GM21360 (cell line): Measurements from ENCODE around the gene CARD10.
A peak's percentile ranks its signal among the peaks of the same experiment; 100 is the strongest.

Source experiments
- ATAC-seq: cut with Tn5 transposase; IDR thresholded peaks from one replicate; pipeline ENCODE4 v1.9.1; 2021; ENCODE audit warnings: mild to moderate bottlenecking, moderate library complexity; ENCODE audit not compliant: unreplicated experiment

Gene CARD10, protein sequence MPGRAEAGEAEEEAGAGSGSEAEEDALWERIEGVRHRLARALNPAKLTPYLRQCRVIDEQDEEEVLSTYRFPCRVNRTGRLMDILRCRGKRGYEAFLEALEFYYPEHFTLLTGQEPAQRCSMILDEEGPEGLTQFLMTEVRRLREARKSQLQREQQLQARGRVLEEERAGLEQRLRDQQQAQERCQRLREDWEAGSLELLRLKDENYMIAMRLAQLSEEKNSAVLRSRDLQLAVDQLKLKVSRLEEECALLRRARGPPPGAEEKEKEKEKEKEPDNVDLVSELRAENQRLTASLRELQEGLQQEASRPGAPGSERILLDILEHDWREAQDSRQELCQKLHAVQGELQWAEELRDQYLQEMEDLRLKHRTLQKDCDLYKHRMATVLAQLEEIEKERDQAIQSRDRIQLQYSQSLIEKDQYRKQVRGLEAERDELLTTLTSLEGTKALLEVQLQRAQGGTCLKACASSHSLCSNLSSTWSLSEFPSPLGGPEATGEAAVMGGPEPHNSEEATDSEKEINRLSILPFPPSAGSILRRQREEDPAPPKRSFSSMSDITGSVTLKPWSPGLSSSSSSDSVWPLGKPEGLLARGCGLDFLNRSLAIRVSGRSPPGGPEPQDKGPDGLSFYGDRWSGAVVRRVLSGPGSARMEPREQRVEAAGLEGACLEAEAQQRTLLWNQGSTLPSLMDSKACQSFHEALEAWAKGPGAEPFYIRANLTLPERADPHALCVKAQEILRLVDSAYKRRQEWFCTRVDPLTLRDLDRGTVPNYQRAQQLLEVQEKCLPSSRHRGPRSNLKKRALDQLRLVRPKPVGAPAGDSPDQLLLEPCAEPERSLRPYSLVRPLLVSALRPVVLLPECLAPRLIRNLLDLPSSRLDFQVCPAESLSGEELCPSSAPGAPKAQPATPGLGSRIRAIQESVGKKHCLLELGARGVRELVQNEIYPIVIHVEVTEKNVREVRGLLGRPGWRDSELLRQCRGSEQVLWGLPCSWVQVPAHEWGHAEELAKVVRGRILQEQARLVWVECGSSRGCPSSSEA

DNA sequence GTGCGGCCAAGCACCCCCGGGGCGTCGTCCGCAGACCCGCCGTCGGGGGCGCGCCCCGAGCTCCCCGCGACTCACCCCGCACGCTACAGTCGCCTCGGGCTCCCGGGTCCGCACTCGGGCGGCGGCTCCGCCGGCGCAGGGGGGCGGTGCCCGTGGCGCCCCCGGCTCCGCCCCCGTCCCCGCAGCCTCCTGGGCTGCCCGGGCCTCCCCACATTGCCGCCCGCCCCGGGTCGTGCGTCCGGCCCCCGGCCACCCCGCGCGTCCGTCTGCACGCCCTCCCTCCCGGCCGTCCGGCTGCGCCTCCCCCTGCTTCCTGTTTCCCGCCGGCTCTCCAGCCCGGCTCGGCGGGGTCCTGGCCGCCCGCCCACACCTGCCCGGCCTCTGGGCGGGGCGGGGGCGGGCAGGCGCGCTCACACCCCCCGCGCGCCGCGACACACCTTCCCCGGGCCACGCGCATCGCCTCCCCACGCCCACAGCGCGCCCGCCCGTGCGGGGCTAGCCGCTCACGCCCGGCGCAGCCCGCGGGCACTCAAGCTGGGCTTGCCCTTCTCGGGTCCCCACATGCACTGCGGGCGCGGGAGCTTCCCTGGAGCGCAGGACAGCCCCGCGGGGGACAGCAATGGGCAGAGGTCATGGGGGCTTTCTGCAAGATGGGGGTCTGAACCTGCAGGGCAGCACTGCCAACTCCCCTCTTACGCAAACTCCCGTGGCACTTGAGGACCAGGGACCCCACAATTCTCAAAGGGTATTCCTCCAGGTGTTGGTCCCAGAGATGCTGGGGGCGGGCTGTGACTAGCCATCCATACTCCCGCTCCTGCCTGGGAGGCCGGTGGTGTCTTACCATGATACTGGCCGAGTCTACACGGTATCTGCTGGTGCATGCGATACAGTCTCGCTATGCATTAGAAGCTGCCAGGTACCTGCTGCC is at the start of gene CARD10:
CARD10 (minus strand) TSS at position 148 of the 928 bp plus-strand sequence. CDS start 215 bp downstream, outside the sequence.
- ATAC-seq, result no peak

DNA sequence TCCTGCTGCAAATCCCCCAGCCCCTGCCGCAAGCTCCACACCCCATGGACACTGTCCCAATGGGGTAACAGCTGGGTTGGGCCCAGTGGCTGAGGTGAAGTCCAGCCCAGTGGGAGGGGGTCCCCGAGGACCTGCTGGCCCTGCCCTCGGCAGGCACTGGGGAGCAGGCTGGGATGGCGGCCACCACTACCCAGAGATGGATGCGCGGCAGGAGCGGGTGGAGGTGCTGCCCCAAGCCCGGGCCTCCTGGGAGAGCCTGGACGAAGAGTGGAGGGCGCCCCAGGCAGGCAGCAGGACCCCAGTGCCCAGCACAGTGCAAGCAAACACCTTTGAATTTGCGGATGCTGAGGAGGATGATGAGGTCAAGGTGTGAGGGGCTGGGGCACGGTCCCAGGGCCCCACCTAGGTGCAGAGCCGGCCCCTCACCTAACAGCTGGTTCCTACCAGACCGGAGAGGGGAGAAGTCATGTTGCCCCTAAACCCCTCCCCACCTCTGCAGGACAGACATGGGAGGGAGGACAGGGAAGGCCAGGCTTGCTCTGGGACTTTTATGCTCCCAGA is 49.3 kb upstream of the CARD10 start:
- no peak for ATAC-seq

GRCh38 chr22:37568012-37568411 is 48.8 kb upstream of the CARD10 start:
- no peak for ATAC-seq

- ATAC-seq, result peak; percentile 52
These were observed 47.9 kb upstream of the CARD10 start for GRCh38 chr22:37566903-37567798.

- ATAC-seq, result no peak
These were observed 47.2 kb upstream of the CARD10 start for GRCh38 chr22:37566329-37566837.

DNA sequence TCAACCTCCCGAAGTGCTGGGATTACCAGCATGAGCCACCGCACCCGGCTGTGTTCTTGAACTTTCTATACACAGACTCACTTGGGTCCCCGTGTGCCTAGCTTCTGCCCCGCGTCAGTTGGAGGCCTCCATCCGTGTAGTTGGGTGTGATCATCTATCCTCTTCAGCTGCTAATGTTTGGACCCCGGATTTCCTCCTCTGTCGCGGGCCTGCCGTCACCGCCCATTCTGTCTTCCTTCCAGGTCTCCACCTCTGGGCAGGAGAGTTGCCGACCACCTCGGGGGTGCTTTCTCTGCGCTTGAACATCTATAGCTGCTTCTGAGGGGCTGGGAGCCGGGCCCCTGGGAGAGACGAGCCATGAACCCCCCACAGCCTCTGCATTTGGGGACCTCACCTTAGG is 46.6 kb upstream of the CARD10 start:
- ATAC-seq, result no peak

DNA sequence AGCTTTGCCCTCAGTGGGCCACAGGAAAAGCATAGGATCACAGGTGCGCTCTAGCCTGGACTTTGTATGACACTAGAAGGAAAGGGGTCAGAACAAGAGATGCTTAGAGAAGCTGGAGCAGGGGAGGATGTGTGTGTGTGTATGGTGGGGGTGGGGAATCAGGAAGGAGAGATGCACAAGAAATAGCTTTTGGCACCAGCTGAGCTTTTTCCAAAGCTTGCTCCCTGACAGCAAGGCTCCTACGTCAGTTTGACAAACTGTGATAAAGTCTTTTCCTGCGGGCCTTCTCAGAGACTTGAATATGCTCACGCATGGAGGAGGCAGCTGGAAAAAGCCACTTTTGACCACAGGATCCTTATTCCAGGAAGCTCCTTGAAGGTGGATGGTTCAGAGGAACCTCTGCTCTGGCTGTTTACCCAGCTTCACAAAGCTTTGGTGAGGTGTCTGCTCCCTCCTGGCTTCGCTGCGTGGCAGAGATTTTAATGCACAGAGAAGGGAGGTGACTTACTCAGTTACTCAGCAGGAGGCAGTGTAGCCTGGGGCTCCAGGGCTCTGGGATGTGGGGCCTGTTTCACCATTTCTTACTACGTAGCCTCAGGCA is 45.0 kb upstream of the CARD10 start:
- no peak for ATAC-seq

- no peak for ATAC-seq
These were observed 44.2 kb upstream of the CARD10 start for GRCh38 chr22:37563153-37564081.

DNA sequence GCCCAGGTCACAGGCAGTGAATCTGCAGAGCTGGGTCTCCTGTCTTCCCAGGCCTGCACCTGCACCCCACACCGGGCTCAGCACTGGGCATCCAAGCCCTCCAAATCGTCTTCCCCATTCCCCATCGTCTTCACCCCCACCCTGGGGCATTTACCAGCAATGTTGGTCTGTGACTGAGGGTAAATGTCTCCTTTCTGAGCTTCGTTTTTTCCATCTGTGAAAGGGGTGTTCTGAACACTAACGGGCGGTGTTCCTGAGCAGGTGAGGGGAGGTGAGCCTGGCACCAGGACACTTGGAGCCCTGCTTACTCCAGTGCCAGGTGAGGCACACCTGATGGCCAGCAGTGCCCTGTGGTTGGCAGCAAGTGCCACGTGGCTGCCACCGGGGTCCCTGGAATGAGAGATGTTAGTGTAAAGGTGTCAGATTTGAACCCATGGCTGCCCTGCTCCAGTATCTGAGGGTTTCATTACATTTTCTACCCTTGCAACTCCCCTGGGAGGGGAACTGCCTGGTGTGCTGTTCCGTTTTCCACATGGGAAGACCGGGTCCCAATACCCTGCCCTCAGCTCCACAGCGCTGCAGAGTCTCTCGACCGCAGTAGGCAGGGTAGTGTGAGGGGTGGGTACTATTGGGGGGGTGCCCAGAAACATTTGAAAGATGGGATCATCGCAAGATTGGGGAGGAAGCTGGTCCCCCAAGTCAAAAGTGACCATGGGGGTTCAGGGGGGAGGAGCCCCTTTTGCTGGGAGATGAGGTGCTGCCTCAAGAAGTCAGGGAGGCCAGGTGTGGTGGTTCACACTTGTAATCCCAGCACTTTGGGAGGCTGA is 43.0 kb upstream of the CARD10 start:
- ATAC-seq, result no peak

GRCh38 chr22:37561212-37562048 is 42.2 kb upstream of the CARD10 start:
- no peak for ATAC-seq

- ATAC-seq, result no peak
These were observed 41.5 kb upstream of the CARD10 start for GRCh38 chr22:37560608-37561211.

GRCh38 chr22:37559901-37560607 is 40.8 kb upstream of the CARD10 start, which contains the start of gene CDC42EP1:
TSS of gene CDC42EP1 (plus strand) at chr22:37560480. CDS start at chr22:37566350, 5,870 bp downstream.
- ATAC-seq, result no peak

GRCh38 chr22:37559521-37559900 is 40.3 kb upstream of the CARD10 start:
- ATAC-seq, result no peak

- no peak for ATAC-seq
These were observed 39.6 kb upstream of the CARD10 start for GRCh38 chr22:37558815-37559214.
